Spleen (tissue), 7 donors: Measurements from ENCODE around the gene HLF.

Source experiments
- POLR2A ChIP-seq, 3 donors: fragments of 450-650 bp; IDR thresholded peaks; one replicate each; pipeline ENCODE4 v1.5.1; 2017; ENCODE audit warnings: antibody characterized with exemption in 3 of 3, mild to moderate bottlenecking in 1 of 3
- POLR2AphosphoS5 ChIP-seq, 3 donors: sonication (generic); formaldehyde crosslinking; IDR thresholded peaks; one replicate each; pipeline ENCODE4 v1.5.1; 2017; ENCODE audit warnings: antibody characterized with exemption in 3 of 3
- TF ChIP-seq, protein P1 (sequence below), 11 experiments: fragments of 200-600 bp in 7 of 11; fragments of 450-650 bp in 4 of 11; sonication (generic) in 4 of 11; IDR thresholded peaks in 8 of 11; conservative IDR thresholded peaks in 3 of 11; 1 replicate in 7 of 11; 2 replicates in 4 of 11; pipeline versions ENCODE4 v1.4.0 to v1.8.0; 2016 to 2021; ENCODE audit warnings: antibody characterized with exemption in 11 of 11, inconsistent platforms in 4 of 11, mild to moderate bottlenecking in 1 of 11
- donor health status: DM: no; HTN: no; CAD: no; lungs with moderate emphysema.
- donor health status: DM: no; HTN: no; CAD: no.
- donor health status: DM: no; HTN: no; CAD: no.

GRCh38 chr17:55223524-55223923, 41.2 kb upstream of the HLF start:
- TF ChIP-seq POLR2AphosphoS5 (IDR thresholded peaks at IDR 0.05) (no peak), POLR2A (IDR thresholded peaks at IDR 0.05) (no peak)
- TF ChIP-seq, protein P1, sequence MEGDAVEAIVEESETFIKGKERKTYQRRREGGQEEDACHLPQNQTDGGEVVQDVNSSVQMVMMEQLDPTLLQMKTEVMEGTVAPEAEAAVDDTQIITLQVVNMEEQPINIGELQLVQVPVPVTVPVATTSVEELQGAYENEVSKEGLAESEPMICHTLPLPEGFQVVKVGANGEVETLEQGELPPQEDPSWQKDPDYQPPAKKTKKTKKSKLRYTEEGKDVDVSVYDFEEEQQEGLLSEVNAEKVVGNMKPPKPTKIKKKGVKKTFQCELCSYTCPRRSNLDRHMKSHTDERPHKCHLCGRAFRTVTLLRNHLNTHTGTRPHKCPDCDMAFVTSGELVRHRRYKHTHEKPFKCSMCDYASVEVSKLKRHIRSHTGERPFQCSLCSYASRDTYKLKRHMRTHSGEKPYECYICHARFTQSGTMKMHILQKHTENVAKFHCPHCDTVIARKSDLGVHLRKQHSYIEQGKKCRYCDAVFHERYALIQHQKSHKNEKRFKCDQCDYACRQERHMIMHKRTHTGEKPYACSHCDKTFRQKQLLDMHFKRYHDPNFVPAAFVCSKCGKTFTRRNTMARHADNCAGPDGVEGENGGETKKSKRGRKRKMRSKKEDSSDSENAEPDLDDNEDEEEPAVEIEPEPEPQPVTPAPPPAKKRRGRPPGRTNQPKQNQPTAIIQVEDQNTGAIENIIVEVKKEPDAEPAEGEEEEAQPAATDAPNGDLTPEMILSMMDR (IDR thresholded peaks at IDR 0.05 in 8 of 11, conservative IDR thresholded peaks at IDR 0.05 in 3 of 11) = no peak
